CD14-positive monocyte (primary cell): Measurements from ENCODE around the gene KNSTRN. TPM values are rescaled to one million over a fixed set of nuclear protein-coding genes. Genes with fewer than 3 reads are reported as not detected.

ENCODE experiments used
- DNase-seq, 3 donors: peaks; one replicate each; pipeline ENCODE4 v3.0.0-alpha.2; 2011 to 2022
- H2AFZ ChIP-seq: 2 replicates; pipeline ENCODE4 v1.6.0; 2012; ENCODE audit warnings: mild to moderate bottlenecking, low read depth, low read length, inconsistent platforms; ENCODE audit not compliant: insufficient read depth, poor library complexity, severe bottlenecking
- H3K27ac ChIP-seq, 2 donors: 1 replicate in 1 of 2; 2 replicates in 1 of 2; pipeline ENCODE4 v1.5.1; 2012 to 2013; ENCODE audit warnings: low read length in 2 of 2, control low read depth in 1 of 2, inconsistent platforms in 1 of 2, low read depth in 1 of 2, mild to moderate bottlenecking in 1 of 2
- H3K27me3 ChIP-seq, 2 donors: one replicate each; pipeline versions ENCODE4 v1.6.0 to v1.6.1; 2011 to 2013; ENCODE audit warnings: low read length in 2 of 2; ENCODE audit not compliant: control insufficient read depth in 2 of 2, insufficient read depth in 2 of 2
- H3K36me3 ChIP-seq, 2 donors: replicated peaks in 1 of 2; 1 replicate in 1 of 2; 2 replicates in 1 of 2; pipeline versions ENCODE4 v1.5.1 to v1.6.1; 2012 to 2013; ENCODE audit warnings: low read length in 2 of 2, control low read depth in 1 of 2, inconsistent platforms in 1 of 2, mild to moderate bottlenecking in 1 of 2; ENCODE audit not compliant: insufficient read depth in 2 of 2, control insufficient read depth in 1 of 2
- H3K4me1 ChIP-seq, 2 donors: 1 replicate in 1 of 2; 2 replicates in 1 of 2; pipeline versions ENCODE4 v1.5.1 to v1.6.1; 2012 to 2013; ENCODE audit warnings: low read length in 2 of 2, control low read depth in 1 of 2, inconsistent platforms in 1 of 2, mild to moderate bottlenecking in 1 of 2, moderate library complexity in 1 of 2; ENCODE audit not compliant: insufficient read depth in 2 of 2, control insufficient read depth in 1 of 2
- H3K4me2 ChIP-seq: replicated peaks from 2 replicates; pipeline ENCODE3; 2012; ENCODE audit warnings: low read length, moderate library complexity, mild to moderate bottlenecking; ENCODE audit not compliant: poor library complexity, severe bottlenecking; ENCODE audit errors: extremely low read depth
- H3K4me3 ChIP-seq, 3 experiments: fragments of 200-600 bp in 1 of 3; sonication (generic) in 1 of 3; replicated peaks in 1 of 3; 1 replicate in 2 of 3; 2 replicates in 1 of 3; pipeline ENCODE4 v1.5.1; 2011 to 2013; ENCODE audit warnings: low read length in 3 of 3, mild to moderate bottlenecking in 3 of 3, control low read depth in 2 of 3, low read depth in 2 of 3, inconsistent platforms in 1 of 3, moderate library complexity in 1 of 3
- H3K79me2 ChIP-seq: 2 replicates; pipeline ENCODE4 v1.6.0; 2012; ENCODE audit warnings: mild to moderate bottlenecking, control low read depth, inconsistent platforms, low read length, moderate library complexity; ENCODE audit not compliant: insufficient read depth
- H3K9ac ChIP-seq: 2 replicates; pipeline ENCODE4 v1.6.0; 2017; ENCODE audit warnings: low read length, mild to moderate bottlenecking; ENCODE audit not compliant: insufficient read depth, poor library complexity, severe bottlenecking
- H3K9me3 ChIP-seq, 2 donors: replicated peaks in 1 of 2; 1 replicate in 1 of 2; 2 replicates in 1 of 2; pipeline versions ENCODE4 v1.5.1 to v1.6.1; 2012 to 2013; ENCODE audit warnings: low read length in 2 of 2, control low read depth in 1 of 2; ENCODE audit not compliant: control insufficient read depth in 1 of 2, insufficient read depth in 1 of 2
- H4K20me1 ChIP-seq: 2 replicates; pipeline ENCODE4 v1.6.0; 2012; ENCODE audit warnings: mild to moderate bottlenecking, low read length, control low read depth, moderate library complexity; ENCODE audit not compliant: insufficient read depth
- H3K27ac Mint-ChIP-seq, 7 donors: one replicate each; pipeline ENCODE4 v1.8.0; 2020; ENCODE audit warnings: mild to moderate bottlenecking in 7 of 7, mixed read lengths in 7 of 7, moderate library complexity in 6 of 7, inconsistent platforms in 2 of 7
- H3K27me3 Mint-ChIP-seq, 3 donors: one replicate each; pipeline ENCODE4 v1.8.0; 2021 to 2022; ENCODE audit warnings: low read depth in 3 of 3, mild to moderate bottlenecking in 3 of 3, mixed read lengths in 3 of 3, moderate library complexity in 3 of 3, inconsistent platforms in 1 of 3
- H3K36me3 Mint-ChIP-seq, 2 donors: one replicate each; pipeline ENCODE4 v1.8.0; 2020; ENCODE audit warnings: mixed read lengths in 2 of 2, inconsistent platforms in 1 of 2, mild to moderate bottlenecking in 1 of 2
- H3K4me1 Mint-ChIP-seq: one replicate; pipeline ENCODE4 v1.8.0; 2020; ENCODE audit warnings: mild to moderate bottlenecking, mixed read lengths
- H3K4me3 Mint-ChIP-seq, 2 donors: one replicate each; pipeline ENCODE4 v1.8.0; 2020; ENCODE audit warnings: mild to moderate bottlenecking in 2 of 2, mixed read lengths in 2 of 2, moderate library complexity in 1 of 2
- H3K9me3 Mint-ChIP-seq, 7 donors: one replicate each; pipeline ENCODE4 v1.8.0; 2020 to 2022; ENCODE audit warnings: mixed read lengths in 7 of 7, mild to moderate bottlenecking in 6 of 7, moderate library complexity in 6 of 7, inconsistent platforms in 2 of 7
- CTCF ChIP-seq: fragments of 200-600 bp; IDR thresholded peaks from one replicate; pipeline ENCODE4 v1.8.0; 2022; ENCODE audit warnings: antibody characterized with exemption, mild to moderate bottlenecking
- WGBS: methylation state at CpG from one replicate; pipeline ENCODE4 v1.1.5; 2013; ENCODE audit warnings: missing lambda C conversion rate; ENCODE audit not compliant: insufficient coverage; 5-methylcytosine and 5-hydroxymethylcytosine counted together
- intact Hi-C, 2 donors: fragments of 100-400 bp; cut with micrococcal nuclease; formaldehyde crosslinking; loops; one replicate each; pipeline versions ENCODE4 v1.15.0 to v1.15.1; 2023
- polyA plus RNA-seq, 3 donors: library from polyadenylated mRNA; depleted of rRNA in 1 of 3; unstranded in 2 of 3; stranded (reverse) in 1 of 3; fragments of 300-500 nt in 2 of 3; fragments of >200 nt in 1 of 3; fragmentation: Illumina TruSeq in 2 of 3; gene quantifications; 1 replicate in 2 of 3; 2 replicates in 1 of 3; pipeline ENCODE4 v1.2.3, GENCODE V29; 2012 to 2021

The KNSTRN gene
- polyA plus RNA-seq, 3 donors = 5.4 to 10.0 (median 7.9) TPM

- Mint-ChIP-seq H3K4me3 (peak overlapping the region; percentile 51 to 56), H3K36me3 (peaks cover 9 to 12% of the 10 kb centered on the region in 2 donors), H3K27ac (peak overlapping the region; percentile 61 to 94 (median 82)), H3K9me3 (no peaks in the 10 kb centered on the region), H3K4me1 (peaks cover 63% of the 10 kb centered on the region), H3K27me3 (peaks cover 0 to 1% (median 0%) of the 10 kb centered on the region in 3 donors)
- intact Hi-C loops = no loop called here
- DNase-seq = no peak
- WGBS = 67% methylated on average over 1 of the region's 8 CpGs
- H3K36me3 ChIP-seq = peaks cover 0 to 11% of the 10 kb centered on the region in 2 donors
- H3K79me2 ChIP-seq = peaks cover 7% of the 10 kb centered on the region
- peak overlapping the region in 1 of 3 experiments; percentile 38 for H3K4me3 ChIP-seq
- H3K4me2 ChIP-seq = peak overlapping the region; percentile 57
- no peak for TF ChIP-seq CTCF
- H3K27me3 ChIP-seq = no peaks in the 10 kb centered on the region
- H3K27ac ChIP-seq = peak overlapping the region; percentile 59 to 72
- H3K9ac ChIP-seq = no peak overlapping the region
- H2AFZ ChIP-seq = no peak overlapping the region
- H3K9me3 ChIP-seq = no peaks in the 10 kb centered on the region
- H4K20me1 ChIP-seq = no peaks in the 10 kb centered on the region
- H3K4me1 ChIP-seq = peaks cover 62 to 71% of the 10 kb centered on the region in 2 donors
These were observed 15.3 kb downstream of the KNSTRN start for GRCh38 chr15:40397688-40398412.

- peak; percentile 73 to 87 (median 82) for DNase-seq
- peaks cover 0 to 1% (median 0%) of the 10 kb centered on the region in 3 donors for H3K27me3 Mint-ChIP-seq
- H3K9ac ChIP-seq = no peak overlapping the region
- peaks cover 0 to 5% of the 10 kb centered on the region in 2 donors for H3K36me3 ChIP-seq
- H3K9me3 Mint-ChIP-seq = no peaks in the 10 kb centered on the region
- H3K79me2 ChIP-seq = peaks cover 7% of the 10 kb centered on the region
- no peak for TF ChIP-seq CTCF
- no peaks in the 10 kb centered on the region for H3K9me3 ChIP-seq
- peak overlapping the region in 1 of 3 experiments; percentile 38 for H3K4me3 ChIP-seq
- peak overlapping the region; percentile 61 to 94 (median 82) for H3K27ac Mint-ChIP-seq
- H3K4me3 Mint-ChIP-seq = peak overlapping the region; percentile 51 to 56
- 0% methylated on average over 4 of the region's 4 CpGs for WGBS
- peaks cover 4 to 7% of the 10 kb centered on the region in 2 donors for H3K36me3 Mint-ChIP-seq
- H3K4me1 Mint-ChIP-seq = peaks cover 60% of the 10 kb centered on the region
- H2AFZ ChIP-seq = no peak overlapping the region
- H3K27ac ChIP-seq = peak overlapping the region; percentile 59 to 72
- peaks cover 60 to 68% of the 10 kb centered on the region in 2 donors for H3K4me1 ChIP-seq
- H3K4me2 ChIP-seq = peak overlapping the region; percentile 57
- no peaks in the 10 kb centered on the region for H4K20me1 ChIP-seq
- intact Hi-C loops = no loop called here
- no peaks in the 10 kb centered on the region for H3K27me3 ChIP-seq
These were observed 15.9 kb downstream of the KNSTRN start for GRCh38 chr15:40398413-40398873.
